Measurements from ENCODE around the gene ELL.

- TF ChIP-seq EP300 (IDR thresholded peaks at IDR 0.05) = no peak
- no peak for TF ChIP-seq CTCF (IDR thresholded peaks at IDR 0.05)
Measured at GRCh38 chr19:18468517-18468916, 53.4 kb downstream of the ELL start.

Data from sigmoid colon (tissue), 4 donors.